Medulla oblongata (tissue), 1 donor: ENCODE results near the gene SMG9.

Experiments used
- DNase-seq: peaks from one replicate; pipeline ENCODE4 v3.0.0-alpha.2; 2015; ENCODE audit errors: extremely low spot score

Gene SMG9

GRCh38 chr19:43754503-43755255 is at the start of gene SMG9:
Gene SMG9, minus strand, starts transcription at chr19:43754962. Its CDS starts 4,221 bp downstream, at chr19:43750741.
- peak; percentile 99 for DNase-seq

GRCh38 chr19:43804432-43804831 is 49.7 kb upstream of the SMG9 start:
- DNase-seq: no peak

- no peak for DNase-seq
Measured at GRCh38 chr19:43802216-43802951, 47.6 kb upstream of the SMG9 start, which contains the start of gene LYPD5. Gene LYPD5, minus strand, starts transcription at chr19:43802447. Its CDS starts 67 bp downstream, at chr19:43802380.

GRCh38 chr19:43799502-43800142 is 44.9 kb upstream of the SMG9 start:
- no peak for DNase-seq

GRCh38 chr19:43798546-43799409 is 44.0 kb upstream of the SMG9 start:
- no peak for DNase-seq

- no peak for DNase-seq
Measured at GRCh38 chr19:43798026-43798545, 43.3 kb upstream of the SMG9 start.

- DNase-seq: no peak
Measured at GRCh38 chr19:43797556-43797955, 42.8 kb upstream of the SMG9 start.

- DNase-seq: peak; percentile 41
Measured at GRCh38 chr19:43797118-43797517, 42.4 kb upstream of the SMG9 start.

- DNase-seq: no peak
Measured at GRCh38 chr19:43790587-43790986, 35.8 kb upstream of the SMG9 start.

GRCh38 chr19:43789029-43789428 is 34.3 kb upstream of the SMG9 start:
- DNase-seq: no peak

- no peak for DNase-seq
Measured at GRCh38 chr19:43786665-43787064, 31.9 kb upstream of the SMG9 start.

GRCh38 chr19:43784981-43785808 is 30.4 kb upstream of the SMG9 start:
- DNase-seq: peak; percentile 86

- DNase-seq: no peak
Measured at GRCh38 chr19:43784241-43784980, 29.6 kb upstream of the SMG9 start.

- no peak for DNase-seq
Measured at GRCh38 chr19:43783636-43784035, 28.9 kb upstream of the SMG9 start.

GRCh38 chr19:43782689-43783231 is 28.0 kb upstream of the SMG9 start:
- DNase-seq: no peak

- no peak for DNase-seq
Measured at GRCh38 chr19:43782311-43782660, 27.5 kb upstream of the SMG9 start.

- DNase-seq: no peak
Measured at GRCh38 chr19:43781630-43782310, 27.0 kb upstream of the SMG9 start.

- no peak for DNase-seq
Measured at GRCh38 chr19:43780706-43781525, 26.2 kb upstream of the SMG9 start, which contains the start of gene KCNN4. Gene KCNN4, minus strand, starts transcription at chr19:43780973. Its CDS starts 112 bp downstream, at chr19:43780861.
